Measurements from ENCODE around the gene RBM5.

RBM5 gene

GRCh38 chr3:50140990-50141389, 52.3 kb downstream of the RBM5 start:
- CTCF ChIA-PET = no interaction called here

GRCh38 chr3:50146316-50146901, 57.7 kb downstream of the RBM5 start:
- peak overlapping the region; percentile 98 for H3K27ac ChIP-seq
- POLR2A ChIA-PET (ENCODE audit: low non-redundant PET) = no interaction called here
- TF ChIP-seq CTCF (conservative IDR thresholded peaks at IDR 0.05; ENCODE audit: low read depth) = no peak; the same call in 1 of the 2 replicates

More at GRCh38 chr3:50140990-50141389, 52.3 kb downstream of the RBM5 start:
- POLR2A ChIA-PET (ENCODE audit: low non-redundant PET) = no interaction called here
- no peak for TF ChIP-seq CTCF (conservative IDR thresholded peaks at IDR 0.05; ENCODE audit: low read depth)
- DNase-seq (ENCODE audit: low spot score) = no peak
- peak overlapping the region; percentile 85 for H3K27ac ChIP-seq

GRCh38 chr3:50147016-50147415, 58.3 kb downstream of the RBM5 start:
- no peak for DNase-seq (ENCODE audit: low spot score)
- ChIA-PET CTCF (no interaction called here), POLR2A (ENCODE audit: low non-redundant PET) (no interaction called here)
- H3K27ac ChIP-seq = peak overlapping the region; percentile 98
- no peak for TF ChIP-seq CTCF (conservative IDR thresholded peaks at IDR 0.05; ENCODE audit: low read depth)

More at GRCh38 chr3:50146316-50146901, 57.7 kb downstream of the RBM5 start:
- no peak for DNase-seq (ENCODE audit: low spot score)
- CTCF ChIA-PET = no interaction called here

GRCh38 chr3:50147447-50147846, 58.7 kb downstream of the RBM5 start:
- no peak for TF ChIP-seq CTCF (conservative IDR thresholded peaks at IDR 0.05; ENCODE audit: low read depth)
- DNase-seq (ENCODE audit: low spot score) = no peak
- POLR2A ChIA-PET (ENCODE audit: low non-redundant PET) = no interaction called here
- peak overlapping the region; percentile 98 for H3K27ac ChIP-seq
- CTCF ChIA-PET = no interaction called here

- no peak for DNase-seq (ENCODE audit: low spot score)
- peak overlapping the region; percentile 98 for H3K27ac ChIP-seq
- CTCF ChIA-PET = interaction anchor here (1.1 kb wide), 1 partner anchor 14 kb away, joined by 4 read pairs; no protein-coding TSS in a partner anchor
- POLR2A ChIA-PET (ENCODE audit: low non-redundant PET) = no interaction called here
- no peak for TF ChIP-seq CTCF (conservative IDR thresholded peaks at IDR 0.05; ENCODE audit: low read depth)
These were observed 59.1 kb downstream of the RBM5 start for GRCh38 chr3:50147861-50148260.

- peak overlapping the region; percentile 98 for H3K27ac ChIP-seq
- CTCF ChIA-PET = no interaction called here
- no peak for DNase-seq (ENCODE audit: low spot score)
- TF ChIP-seq CTCF (conservative IDR thresholded peaks at IDR 0.05; ENCODE audit: low read depth) = no peak
- POLR2A ChIA-PET (ENCODE audit: low non-redundant PET) = interaction anchor here (0.5 kb wide), 1 partner anchor 41 kb away, joined by 3 read pairs; no protein-coding TSS in a partner anchor
These were observed 61.7 kb downstream of the RBM5 start for GRCh38 chr3:50150404-50150750.

All from RWPE1 (cell line).